ENCODE results near the gene MFSD2A. TPM values are rescaled to one million over a fixed set of nuclear protein-coding genes. Genes with fewer than 3 reads are reported as not detected.

MFSD2A gene
- total RNA-seq, 1 donor from 2014 or later = 225 TPM

DNA sequence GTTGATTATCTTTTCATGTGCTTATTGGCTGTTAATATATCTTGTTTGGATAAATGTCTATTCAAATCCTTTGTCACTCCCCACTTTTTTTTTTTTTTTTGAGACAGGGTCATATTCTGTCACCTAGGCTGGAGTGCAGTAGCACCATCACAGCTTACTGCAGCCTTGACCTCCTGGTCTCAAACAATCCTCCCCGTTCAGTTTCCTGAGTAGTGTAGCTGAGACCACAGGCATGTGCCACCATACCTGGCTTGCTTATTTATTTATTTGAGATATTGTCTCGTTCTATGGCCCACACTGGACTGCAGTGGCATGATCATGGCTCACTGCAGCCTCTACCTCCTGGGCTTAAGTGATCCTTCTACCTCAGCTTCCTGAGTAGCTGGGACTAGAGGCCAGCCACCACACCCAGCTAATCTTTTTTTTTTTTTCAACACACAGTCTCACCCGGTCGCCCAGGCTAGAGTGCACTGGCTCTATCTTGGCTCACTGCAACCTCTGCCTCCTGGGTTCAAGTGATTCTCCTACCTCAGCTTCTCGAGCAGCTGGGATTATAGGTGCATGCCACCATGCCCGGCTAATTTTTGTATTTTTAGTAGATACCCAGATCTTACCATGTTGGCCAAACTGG lies 39.3 kb upstream of the MFSD2A start:
- Histone ChIP-seq H3K27me3 (no peaks in the 10 kb centered on the region), H3K4me3 (no peak overlapping the region), H3K27ac (no peak overlapping the region), H3K36me3 (no peaks in the 10 kb centered on the region), H3K4me1 (no peaks in the 10 kb centered on the region), H3K9me3 (no peaks in the 10 kb centered on the region)
- TF ChIP-seq, protein P1, sequence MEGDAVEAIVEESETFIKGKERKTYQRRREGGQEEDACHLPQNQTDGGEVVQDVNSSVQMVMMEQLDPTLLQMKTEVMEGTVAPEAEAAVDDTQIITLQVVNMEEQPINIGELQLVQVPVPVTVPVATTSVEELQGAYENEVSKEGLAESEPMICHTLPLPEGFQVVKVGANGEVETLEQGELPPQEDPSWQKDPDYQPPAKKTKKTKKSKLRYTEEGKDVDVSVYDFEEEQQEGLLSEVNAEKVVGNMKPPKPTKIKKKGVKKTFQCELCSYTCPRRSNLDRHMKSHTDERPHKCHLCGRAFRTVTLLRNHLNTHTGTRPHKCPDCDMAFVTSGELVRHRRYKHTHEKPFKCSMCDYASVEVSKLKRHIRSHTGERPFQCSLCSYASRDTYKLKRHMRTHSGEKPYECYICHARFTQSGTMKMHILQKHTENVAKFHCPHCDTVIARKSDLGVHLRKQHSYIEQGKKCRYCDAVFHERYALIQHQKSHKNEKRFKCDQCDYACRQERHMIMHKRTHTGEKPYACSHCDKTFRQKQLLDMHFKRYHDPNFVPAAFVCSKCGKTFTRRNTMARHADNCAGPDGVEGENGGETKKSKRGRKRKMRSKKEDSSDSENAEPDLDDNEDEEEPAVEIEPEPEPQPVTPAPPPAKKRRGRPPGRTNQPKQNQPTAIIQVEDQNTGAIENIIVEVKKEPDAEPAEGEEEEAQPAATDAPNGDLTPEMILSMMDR (IDR thresholded peaks at IDR 0.05) = no peak
- intact Hi-C loops (cut with DNase I) = loop anchor here (10.0 kb wide), 1 partner anchor 49 kb away; no protein-coding TSS in a partner anchor
- ATAC-seq = no peak
- DNase-seq = no peak

DNA sequence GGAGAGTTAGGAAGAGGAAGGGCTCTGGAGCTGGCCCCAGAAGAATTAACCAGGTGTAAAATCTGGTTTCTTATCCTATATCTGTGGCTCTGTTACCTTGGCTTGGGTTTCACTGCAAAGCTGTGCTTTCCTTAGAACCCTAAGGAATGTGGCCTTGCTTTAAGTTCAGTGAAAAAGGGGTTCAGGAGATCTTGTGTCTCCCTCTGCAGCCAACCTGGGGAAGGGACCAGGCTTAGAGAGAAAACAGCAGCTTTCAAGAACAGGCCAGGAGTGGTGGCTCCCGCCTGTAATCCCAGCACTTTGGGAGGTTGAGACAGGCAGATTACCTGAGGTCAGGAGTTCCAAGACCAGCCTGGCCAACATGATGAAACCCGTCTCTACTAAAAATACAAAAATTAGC lies 37.1 kb upstream of the MFSD2A start:
- no peak for DNase-seq
- H3K27ac ChIP-seq = no peak overlapping the region
- no peak for ATAC-seq
- H3K4me1 ChIP-seq = no peaks in the 10 kb centered on the region
- no peak overlapping the region for H3K4me3 ChIP-seq
- intact Hi-C loops (cut with DNase I) = loop anchor here (10.0 kb wide), 1 partner anchor 47 kb away; no protein-coding TSS in a partner anchor
- TF ChIP-seq, protein P1 (IDR thresholded peaks at IDR 0.05) = no peak
- no peaks in the 10 kb centered on the region for H3K36me3 ChIP-seq
- H3K9me3 ChIP-seq = no peaks in the 10 kb centered on the region
- no peaks in the 10 kb centered on the region for H3K27me3 ChIP-seq

DNA sequence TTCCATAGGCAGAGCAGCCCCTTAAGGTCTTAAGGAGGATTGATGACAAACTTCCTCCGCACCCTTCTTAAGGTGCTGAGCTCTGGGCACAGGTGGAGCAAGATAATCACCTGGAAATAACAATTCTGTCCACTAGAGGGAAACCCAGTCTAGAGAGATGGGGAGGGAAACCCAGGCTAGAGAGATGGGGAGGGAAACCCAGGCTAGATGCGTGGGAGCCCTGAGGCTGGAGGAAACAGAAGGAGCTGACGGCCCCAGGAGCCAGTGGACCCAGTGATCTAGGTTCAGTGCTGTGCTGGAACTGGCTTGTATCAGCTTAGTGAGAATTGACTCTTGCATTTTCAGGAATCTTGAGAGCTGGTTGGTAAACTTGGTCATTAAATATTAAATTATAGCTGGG lies 35.4 kb upstream of the MFSD2A start:
- Histone ChIP-seq H3K4me3 (no peak overlapping the region), H3K9me3 (no peaks in the 10 kb centered on the region), H3K27me3 (no peaks in the 10 kb centered on the region), H3K27ac (no peak overlapping the region), H3K4me1 (no peaks in the 10 kb centered on the region), H3K36me3 (no peaks in the 10 kb centered on the region)
- intact Hi-C loops (cut with DNase I) = loop anchor here (10.0 kb wide), 1 partner anchor 45 kb away; no protein-coding TSS in a partner anchor
- peak; percentile 98 for ATAC-seq
- DNase-seq = peak; percentile 77
- TF ChIP-seq, protein P1 (IDR thresholded peaks at IDR 0.05) = peak; percentile 57

DNA sequence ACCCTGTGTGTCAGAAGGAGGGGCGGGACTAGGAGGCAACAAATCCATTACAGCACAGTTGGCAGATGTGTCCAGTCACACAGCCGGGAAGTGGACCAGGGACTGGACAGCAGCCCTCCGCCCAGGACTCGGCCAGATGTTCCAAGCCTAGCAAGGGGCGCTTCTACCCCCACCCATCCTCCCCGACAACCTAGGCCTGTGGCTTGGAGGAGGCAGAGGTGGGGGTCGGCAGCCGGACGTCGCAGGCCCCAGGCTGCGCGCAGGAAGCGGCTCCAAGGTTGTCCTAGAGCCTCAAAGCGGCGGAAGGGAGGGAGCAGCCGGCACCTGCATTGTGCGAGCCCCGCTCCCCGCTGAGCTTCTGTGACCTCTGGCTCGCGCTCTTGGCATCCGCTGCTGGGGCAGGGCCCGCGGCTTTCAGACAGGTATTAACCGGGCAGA lies 32.7 kb upstream of the MFSD2A start:
- Histone ChIP-seq H3K27ac (no peak overlapping the region), H3K36me3 (no peaks in the 10 kb centered on the region), H3K4me3 (no peak overlapping the region), H3K4me1 (peaks cover 12% of the 10 kb centered on the region), H3K9me3 (no peaks in the 10 kb centered on the region), H3K27me3 (no peaks in the 10 kb centered on the region)
- TF ChIP-seq, protein P1 (IDR thresholded peaks at IDR 0.05) = no peak
- ATAC-seq = no peak
- intact Hi-C loops (cut with DNase I) = no loop called here
- no peak for DNase-seq

DNA sequence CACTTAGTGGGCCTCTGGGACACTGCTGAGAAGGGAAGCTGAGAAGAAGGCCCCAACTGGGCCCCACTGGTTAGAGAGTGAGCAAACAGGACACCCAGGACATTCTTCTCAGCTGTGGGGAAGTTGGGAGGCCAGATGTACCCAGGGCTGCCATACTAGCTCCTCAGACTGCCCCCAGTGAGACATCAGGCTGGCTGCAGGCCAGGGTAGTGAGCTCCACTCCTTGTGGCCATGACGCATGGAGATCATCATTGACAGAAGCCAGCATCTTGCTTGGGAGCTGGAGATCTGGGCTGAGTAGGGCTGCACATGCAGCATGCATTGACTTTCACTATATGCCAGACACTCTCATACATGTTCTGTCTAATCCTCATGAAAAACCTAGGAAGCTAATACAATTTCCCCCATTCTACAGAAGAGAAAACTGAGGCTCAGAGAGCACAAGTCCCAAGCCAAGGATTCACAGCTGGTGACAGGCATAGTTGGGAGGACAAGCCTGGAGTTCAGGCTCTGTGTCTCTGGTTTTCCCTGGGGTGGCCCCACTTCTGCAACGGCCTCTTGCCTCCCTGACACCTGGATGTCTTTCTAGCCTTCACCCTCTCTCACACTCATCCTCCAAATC lies 29.1 kb upstream of the MFSD2A start:
- Histone ChIP-seq H3K27ac (no peak overlapping the region), H3K4me3 (no peak overlapping the region), H3K4me1 (peaks cover 17% of the 10 kb centered on the region), H3K27me3 (no peaks in the 10 kb centered on the region), H3K9me3 (no peaks in the 10 kb centered on the region), H3K36me3 (no peaks in the 10 kb centered on the region)
- intact Hi-C loops (cut with DNase I) = no loop called here
- DNase-seq (no peak), ATAC-seq (no peak)
- TF ChIP-seq, protein P1 (IDR thresholded peaks at IDR 0.05) = no peak
